GM23248 (cell line): Measurements from ENCODE around the gene KHDRBS1. TPM values are rescaled to one million over a fixed set of nuclear protein-coding genes. Genes with fewer than 3 reads are reported as not detected.

Source experiments
- DNase-seq: peaks from one replicate; pipeline ENCODE4 v3.0.0-alpha.2; 2015
- H2AFZ ChIP-seq: fragments of 200-600 bp; sonication (generic); 2 replicates; pipeline ENCODE4 v1.6.1; 2016; ENCODE audit warnings: antibody characterized with exemption
- H3F3A ChIP-seq: fragments of 200-600 bp; sonication (generic); 2 replicates; pipeline ENCODE4 v1.6.1; 2016; ENCODE audit warnings: mild to moderate bottlenecking, antibody characterized with exemption, mixed run types; ENCODE audit not compliant: insufficient read depth
- H3K27ac ChIP-seq: fragments of 200-600 bp; sonication (generic); 2 replicates; pipeline ENCODE4 v1.5.1; 2016; ENCODE audit warnings: mild to moderate bottlenecking
- H3K27me3 ChIP-seq: fragments of 200-600 bp; sonication (generic); replicated peaks from 2 replicates; pipeline ENCODE4 v1.6.1; 2016; ENCODE audit warnings: mild to moderate bottlenecking; ENCODE audit not compliant: insufficient read depth
- H3K36me3 ChIP-seq: fragments of 200-600 bp; sonication (generic); 2 replicates; pipeline ENCODE4 v1.6.1; 2016; ENCODE audit warnings: low read depth, mild to moderate bottlenecking
- H3K4me1 ChIP-seq: fragments of 200-600 bp; sonication (generic); 2 replicates; pipeline ENCODE4 v1.6.1; 2016; ENCODE audit warnings: mild to moderate bottlenecking; ENCODE audit not compliant: insufficient read depth
- H3K4me2 ChIP-seq: fragments of 200-600 bp; sonication (generic); one replicate; pipeline ENCODE4 v1.6.1; 2016; ENCODE audit warnings: mild to moderate bottlenecking; ENCODE audit not compliant: unreplicated experiment
- H3K4me3 ChIP-seq: fragments of 200-600 bp; sonication (generic); 2 replicates; pipeline ENCODE4 v1.5.1; 2016; ENCODE audit warnings: mild to moderate bottlenecking
- H3K79me2 ChIP-seq: fragments of 200-600 bp; sonication (generic); 2 replicates; pipeline ENCODE4 v1.6.1; 2016; ENCODE audit warnings: mild to moderate bottlenecking; ENCODE audit not compliant: insufficient read depth
- H3K9ac ChIP-seq: fragments of 200-600 bp; sonication (generic); 2 replicates; pipeline ENCODE4 v1.6.1; 2016; ENCODE audit warnings: mild to moderate bottlenecking
- H3K9me2 ChIP-seq: fragments of 200-600 bp; sonication (generic); 2 replicates; pipeline ENCODE4 v1.6.1; 2016; ENCODE audit warnings: mixed run types, mild to moderate bottlenecking, moderate library complexity; ENCODE audit not compliant: insufficient read depth
- H3K9me3 ChIP-seq: fragments of 200-600 bp; sonication (generic); one replicate; pipeline ENCODE4 v1.6.1; 2017; ENCODE audit warnings: low read depth
- H4K20me1 ChIP-seq: fragments of 200-600 bp; sonication (generic); 2 replicates; pipeline ENCODE4 v1.6.0; 2016; ENCODE audit not compliant: insufficient read depth
- EZH2 ChIP-seq: fragments of 200-600 bp; sonication (generic); IDR thresholded peaks from 2 replicates; pipeline ENCODE4 v1.6.1; 2018; ENCODE audit warnings: antibody characterized with exemption, mild to moderate bottlenecking; ENCODE audit not compliant: insufficient read depth, poor library complexity, severe bottlenecking
- EZH2phosphoT487 ChIP-seq: fragments of 200-600 bp; sonication (generic); IDR thresholded peaks from 2 replicates; pipeline ENCODE4 v1.6.1; 2018; ENCODE audit warnings: antibody characterized with exemption, moderate library complexity, mild to moderate bottlenecking, low read depth; ENCODE audit not compliant: insufficient read depth
- WGBS, 2 experiments: methylation state at CpG; one replicate each; pipeline ENCODE4 v1.1.6; 2015 to 2017; ENCODE audit warnings: low lambda C conversion rate in 2 of 2, low coverage in 1 of 2; ENCODE audit errors: missing lambda C conversion rate in 2 of 2; 5-methylcytosine and 5-hydroxymethylcytosine counted together
- in situ Hi-C: fragments of 300-500 bp; cut with MboI; formaldehyde crosslinking; loops from 2 replicates; pipeline ENCODE4 v1.15.0; 2020
- polyA plus RNA-seq: library from polyadenylated mRNA; unstranded; fragments of >200 nt; fragmentation: Nextera tagmentation; extraction: Ambion mirVana; gene quantifications from 2 replicates; pipeline ENCODE4 v1.2.1, GENCODE V29; 2016
- total RNA-seq: library from RNA; depleted of rRNA; stranded (reverse); fragments of >200 nt; shearing (Covaris generic); gene quantifications from 2 replicates; pipeline ENCODE4 v1.2.3, GENCODE V29; 2014; rRNA removed

Gene KHDRBS1
- 41.7 and 50.6 TPM in 2 replicates for total RNA-seq
- polyA plus RNA-seq: 65.7 and 68.6 TPM in 2 replicates

DNA sequence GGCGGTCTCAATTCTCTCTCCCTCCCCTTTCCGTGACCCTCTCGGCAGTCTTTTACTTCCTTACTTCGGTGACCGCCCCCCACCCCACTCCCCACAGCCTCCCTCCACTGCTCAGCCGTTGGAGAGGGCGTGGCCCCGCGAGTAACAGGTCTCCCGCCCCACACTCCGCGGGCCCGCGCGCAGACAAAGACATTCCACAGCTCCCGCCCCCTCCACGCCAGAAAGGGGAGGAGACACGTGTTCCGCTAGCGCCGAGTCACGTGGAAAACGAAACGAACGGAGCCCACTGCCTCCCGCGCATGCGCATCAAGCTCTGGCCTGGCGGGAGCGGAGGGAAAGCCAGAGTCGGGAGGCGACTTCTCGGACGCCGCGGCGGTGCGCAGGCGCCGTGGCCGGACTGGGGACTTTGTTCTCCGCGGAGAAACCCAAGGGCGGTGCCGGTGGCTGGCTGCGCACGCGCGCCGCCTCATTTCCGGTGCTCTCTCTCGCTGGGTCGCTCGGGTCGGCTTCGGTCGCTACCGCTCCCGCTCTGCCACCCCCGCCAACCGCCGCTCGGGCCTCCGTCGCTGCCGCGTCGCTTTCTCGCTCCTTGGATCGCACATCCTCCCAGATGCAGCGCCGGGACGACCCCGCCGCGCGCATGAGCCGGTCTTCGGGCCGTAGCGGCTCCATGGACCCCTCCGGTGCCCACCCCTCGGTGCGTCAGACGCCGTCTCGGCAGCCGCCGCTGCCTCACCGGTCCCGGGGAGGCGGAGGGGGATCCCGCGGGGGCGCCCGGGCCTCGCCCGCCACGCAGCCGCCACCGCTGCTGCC, at the start of gene KHDRBS1:
Gene KHDRBS1 (plus strand): TSS at position 483 of the 813 bp plus-strand sequence. CDS start 128 bp downstream, at position 611.
- DNase-seq: peak; percentile 99
- H3K9me3 ChIP-seq: no peaks in the 10 kb centered on the region
- H3K27me3 ChIP-seq: no peaks in the 10 kb centered on the region
- peak within 1 kb of the TSS; percentile 87 for H3K27ac ChIP-seq
- no peaks in the 10 kb centered on the region for H3K36me3 ChIP-seq
- 1 to 2% methylated on average over 82 to 86 of the region's 101 CpGs for WGBS, 2 experiments
- peaks cover 20% of the 10 kb centered on the region; the same call in 1 of the 2 replicates for H3K4me1 ChIP-seq
- H2AFZ ChIP-seq: peak within 1 kb of the TSS; percentile 89
- no peak for TF ChIP-seq EZH2
- no peak for TF ChIP-seq EZH2phosphoT487
- H3K9ac ChIP-seq: peak within 1 kb of the TSS; percentile 94
- H3K4me2 ChIP-seq: peak within 1 kb of the TSS; percentile 98
- H3F3A ChIP-seq: peaks cover 5% of the 10 kb centered on the region
- no peaks in the 10 kb centered on the region for H3K9me2 ChIP-seq
- in situ Hi-C loops: no loop called here
- H4K20me1 ChIP-seq: peaks cover 13% of the 10 kb centered on the region
- no peaks in the 10 kb centered on the region; the same call in none of the 2 replicates for H3K79me2 ChIP-seq
- peak within 1 kb of the TSS; percentile 98 for H3K4me3 ChIP-seq

GRCh38 chr1:31970873-31971272, 42.8 kb upstream of the KHDRBS1 start:
- Histone ChIP-seq H3F3A (no peaks in the 10 kb centered on the region), H3K4me1 (no peaks in the 10 kb centered on the region), H4K20me1 (no peaks in the 10 kb centered on the region), H3K4me2 (no peak overlapping the region), H3K27ac (no peak overlapping the region), H3K36me3 (no peaks in the 10 kb centered on the region), H3K9me3 (no peaks in the 10 kb centered on the region), H2AFZ (no peak overlapping the region), H3K27me3 (no peaks in the 10 kb centered on the region), H3K79me2 (no peaks in the 10 kb centered on the region), H3K4me3 (no peak overlapping the region), H3K9ac (no peak overlapping the region), H3K9me2 (no peaks in the 10 kb centered on the region)
- in situ Hi-C loops: loop anchor here (25.0 kb wide), 1 partner anchor 309 kb away; no protein-coding TSS in a partner anchor
- WGBS, 2 experiments: 75 to 86% methylated on average over 3 of the region's 3 CpGs
- DNase-seq: no peak
- TF ChIP-seq EZH2 (no peak), EZH2phosphoT487 (no peak)

DNA sequence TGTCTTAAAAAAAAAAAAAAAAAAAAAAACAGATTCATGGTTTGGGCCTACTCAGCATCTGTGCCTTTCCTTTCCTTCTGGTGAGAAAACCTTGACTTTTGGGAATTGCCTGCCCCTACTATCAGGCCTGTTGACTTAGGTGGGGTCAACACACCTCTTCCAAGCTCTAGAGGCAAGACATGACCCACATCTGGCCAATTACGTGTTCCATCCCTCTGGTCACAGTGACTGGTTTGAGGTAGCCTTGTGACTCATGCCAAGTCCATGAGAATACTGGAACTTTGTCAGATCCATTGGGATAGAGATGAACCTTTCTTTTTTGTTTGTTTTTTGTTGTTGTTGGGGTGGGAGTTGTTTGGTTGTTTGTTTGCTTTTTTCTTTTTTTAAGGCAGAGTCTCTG, 37.3 kb upstream of the KHDRBS1 start:
- peak; percentile 74 for DNase-seq
- in situ Hi-C loops: no loop called here

DNA sequence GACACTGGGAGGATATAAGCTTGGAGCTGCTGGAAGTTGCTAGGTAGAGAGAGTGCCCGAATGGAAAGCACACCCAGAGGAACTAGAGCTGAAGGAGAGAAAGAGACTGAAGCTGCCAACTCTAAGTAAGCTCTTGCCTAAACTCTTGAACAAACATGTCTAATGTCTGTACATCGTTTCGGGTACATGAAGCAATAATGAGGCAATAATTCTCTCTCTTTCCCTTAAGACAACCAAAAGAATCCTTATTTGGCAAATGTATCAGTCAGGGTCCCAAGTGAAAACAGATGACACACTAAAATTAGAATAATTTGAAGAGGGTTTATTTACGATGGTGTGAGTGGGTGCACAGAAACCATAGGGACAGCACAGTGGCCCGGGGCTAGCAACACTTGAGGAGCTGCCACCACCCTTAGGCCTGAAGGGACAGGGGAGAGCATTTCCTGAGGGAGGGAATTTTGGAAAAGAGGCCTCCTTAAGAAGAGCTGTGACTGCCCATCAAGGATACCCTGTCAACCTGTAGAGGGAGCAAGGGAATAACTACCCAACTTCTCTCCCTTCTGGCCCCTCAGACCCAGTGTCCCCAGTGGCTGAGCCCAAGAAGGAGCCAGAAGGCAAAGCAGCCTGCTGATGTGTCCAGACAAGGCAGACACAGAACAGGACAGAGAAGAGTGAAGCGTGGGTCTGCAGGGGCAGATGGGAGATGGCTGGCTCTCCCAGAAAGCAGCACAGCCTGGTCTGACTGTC, 36.1 kb upstream of the KHDRBS1 start:
- H3K9me3 ChIP-seq: no peaks in the 10 kb centered on the region
- in situ Hi-C loops: no loop called here
- H3F3A ChIP-seq: no peaks in the 10 kb centered on the region
- peak overlapping the region; percentile 24 for H3K4me2 ChIP-seq
- H3K79me2 ChIP-seq: no peaks in the 10 kb centered on the region
- H4K20me1 ChIP-seq: no peaks in the 10 kb centered on the region
- no peaks in the 10 kb centered on the region for H3K36me3 ChIP-seq
- 20 to 22% methylated on average over 6 of the region's 6 CpGs for WGBS, 2 experiments
- no peaks in the 10 kb centered on the region for H3K27me3 ChIP-seq
- H3K4me1 ChIP-seq: 0 out of 2 replicates have a peak, but pooled peaks cover 5% of the 10 kb centered on the region
- no peak overlapping the region for H3K4me3 ChIP-seq
- H3K9ac ChIP-seq: no peak overlapping the region
- H3K9me2 ChIP-seq: no peaks in the 10 kb centered on the region
- H3K27ac ChIP-seq: no peak overlapping the region
- H2AFZ ChIP-seq: peak overlapping the region; percentile 6; the same call in 1 of the 2 replicates
- peak; percentile 65 for DNase-seq
- TF ChIP-seq EZH2phosphoT487 (no peak), EZH2 (no peak)

More for the DNA sequence above, 37.3 kb upstream of the KHDRBS1 start:
- no peaks in the 10 kb centered on the region for H3K36me3 ChIP-seq
- no peaks in the 10 kb centered on the region for H3K79me2 ChIP-seq
- H2AFZ ChIP-seq: no peak overlapping the region
- H4K20me1 ChIP-seq: no peaks in the 10 kb centered on the region
- H3K27ac ChIP-seq: no peak overlapping the region
- no peaks in the 10 kb centered on the region for H3F3A ChIP-seq
- H3K9me2 ChIP-seq: no peaks in the 10 kb centered on the region
- H3K27me3 ChIP-seq: no peaks in the 10 kb centered on the region
- no peaks in the 10 kb centered on the region for H3K9me3 ChIP-seq
- WGBS, 2 experiments: 50 to 83% methylated on average over 1 of the region's 1 CpG
- H3K4me3 ChIP-seq: no peak overlapping the region
- 0 out of 2 replicates have a peak, but pooled peaks cover 5% of the 10 kb centered on the region for H3K4me1 ChIP-seq
- no peak overlapping the region for H3K9ac ChIP-seq
- no peak overlapping the region for H3K4me2 ChIP-seq
- TF ChIP-seq EZH2 (no peak), EZH2phosphoT487 (no peak)
